Motor neuron (in vitro differentiated cells): Measurements from ENCODE around the gene CNGB1. TPM values are rescaled to one million over a fixed set of nuclear protein-coding genes. Genes with fewer than 3 reads are reported as not detected.
"Not testable (repeated sequence)": the region's sequence is repeated elsewhere in the genome, so short reads cannot be mapped to it uniquely, and the experiment has no call there.

Experiments used
- ATAC-seq, 8 experiments: fragments of 200-7000 bp; cut with Tn5 transposase; replicated peaks in 6 of 8; 2 replicates each; pipeline ENCODE4 v1.8.0; 2021; ENCODE audit warnings: mild to moderate bottlenecking in 8 of 8, moderate library complexity in 8 of 8
- H3K27ac ChIP-seq, 2 donors: fragments of 250-450 bp; sonication (Bioruptor Pico); 2 replicates each; pipeline ENCODE4 v1.9.0; 2021; ENCODE audit warnings: antibody characterized with exemption in 2 of 2, mild to moderate bottlenecking in 2 of 2, moderate library complexity in 1 of 2
- H3K4me1 ChIP-seq, 2 donors: fragments of 250-450 bp; sonication (Bioruptor Pico); replicated peaks in 1 of 2; 2 replicates each; pipeline ENCODE4 v1.6.1; 2021; ENCODE audit warnings: antibody characterized with exemption in 2 of 2, mild to moderate bottlenecking in 2 of 2, moderate library complexity in 1 of 2
- H3K4me3 ChIP-seq, 5 donors: fragments of 250-450 bp; sonication (Bioruptor Pico); 2 replicates each; pipeline ENCODE4 v1.9.0; 2021; ENCODE audit warnings: antibody characterized with exemption in 5 of 5, mild to moderate bottlenecking in 5 of 5, moderate library complexity in 4 of 5
- WGBS, 10 experiments: fragments of 450-650 bp; shearing (Covaris generic); methylation state at CpG; one replicate each; pipeline ENCODE4 v1.0.0; 2022; 5-methylcytosine and 5-hydroxymethylcytosine counted together
- in situ Hi-C, 9 experiments: fragments of 400-800 bp; cut with MboI; loops; one replicate each; pipeline ENCODE4 v1.15.0; 2021; ENCODE audit warnings: low sequenced_read_pairs in 9 of 9, low pct_unique_long_range_greater_than_20kb in 2 of 9; ENCODE audit not compliant: unreplicated experiment in 9 of 9
- total RNA-seq, 8 experiments: library from RNA; unstranded; fragments of 300-600 nt; gene quantifications; 2 replicates each; pipeline versions ENCODE4 v1.2.3 to v1.2.4, GENCODE V29; 2022

Gene CNGB1
- 1 to 10 TPM in 4 of 8 experiments, under 1 TPM in 3, not detected in 1; 0.05 to 2.1 (median 1.2) TPM for total RNA-seq

- peak in 5 of 8 experiments; percentile 56 to 72 (median 66) for ATAC-seq
- Histone ChIP-seq H3K4me1 (peaks cover 11 to 18% of the 10 kb centered on the region in 2 donors), H3K27ac (no peak within 1 kb of the TSS), H3K4me3 (no peak within 1 kb of the TSS)
- WGBS, 10 experiments = 7 to 100% (median 17%) methylated on average over 1 to 3 of the region's 6 CpGs; no CpG with 5 or more reads in 6 of the 10 experiments
- in situ Hi-C loops = no loop called here
Observed at GRCh38 chr16:57970970-57971369, at the start of gene CNGB1. TSS of gene CNGB1 (minus strand) at chr16:57971128. CDS start at chr16:57967286, 3,842 bp downstream.

GRCh38 chr16:58019866-58020538 lies 49.1 kb upstream of the CNGB1 start:
- no peak overlapping the region for H3K4me3 ChIP-seq
- no peak for ATAC-seq
- 0 to 78% (median 67%) methylated on average over 1 to 6 of the region's 8 CpGs; no CpG with 5 or more reads in 3 of the 10 experiments for WGBS, 10 experiments
- in situ Hi-C loops = loop anchor here in 6 of 9 experiments (5.0 to 25.0 kb wide), 8 partner anchors 92 to 458 kb away; partner anchors contain the start of gene CFAP20 (in 1 of the 6)
- no peak overlapping the region for H3K27ac ChIP-seq
- peaks cover 12 to 18% of the 10 kb centered on the region in 2 donors for H3K4me1 ChIP-seq

GRCh38 chr16:58018803-58019202 lies 47.9 kb upstream of the CNGB1 start:
- ATAC-seq = no peak
- no peak overlapping the region for H3K4me3 ChIP-seq
- WGBS, 10 experiments = 57 to 100% (median 80%) methylated on average over 1 to 2 of the region's 7 CpGs; no CpG with 5 or more reads in 6 of the 10 experiments
- H3K27ac ChIP-seq = no peak overlapping the region
- H3K4me1 ChIP-seq = peaks cover 10 to 14% of the 10 kb centered on the region in 2 donors
- in situ Hi-C loops = loop anchor here in 6 of 9 experiments (25.0 kb wide), 6 partner anchors 93 to 457 kb away; no protein-coding TSS in a partner anchor

GRCh38 chr16:58016840-58017446 lies 46.0 kb upstream of the CNGB1 start:
- WGBS, 10 experiments = 33 to 80% (median 67%) methylated on average over 1 to 6 of the region's 12 CpGs; no CpG with 5 or more reads in 2 of the 10 experiments
- H3K4me3 ChIP-seq = no peak overlapping the region
- in situ Hi-C loops = loop anchor here in 6 of 9 experiments (25.0 kb wide), 6 partner anchors 95 to 455 kb away; no protein-coding TSS in a partner anchor
- peaks cover 6 to 10% of the 10 kb centered on the region in 2 donors for H3K4me1 ChIP-seq
- ATAC-seq = peak in 2 of 8 experiments; percentile 60 to 79
- no peak overlapping the region for H3K27ac ChIP-seq

- WGBS, 10 experiments = 47 to 100% (median 93%) methylated on average over 1 to 7 of the region's 9 CpGs; no CpG with 5 or more reads in 1 of the 10 experiments
- no peak overlapping the region for H3K4me3 ChIP-seq
- no peak for ATAC-seq
- H3K27ac ChIP-seq = no peak overlapping the region
- H3K4me1 ChIP-seq = no peaks in the 10 kb centered on the region
- in situ Hi-C loops = loop anchor here in 6 of 9 experiments (25.0 kb wide), 6 partner anchors 99 to 451 kb away; no protein-coding TSS in a partner anchor
Observed at GRCh38 chr16:58013201-58013956, 42.5 kb upstream of the CNGB1 start.

- Histone ChIP-seq H3K4me1 (no peaks in the 10 kb centered on the region), H3K27ac (no peak overlapping the region), H3K4me3 (no peak overlapping the region)
- 20 to 66% (median 47%) methylated on average over 1 to 4 of the region's 9 CpGs; no CpG with 5 or more reads in 6 of the 10 experiments for WGBS, 10 experiments
- no peak for ATAC-seq
- in situ Hi-C loops = loop anchor here in 6 of 9 experiments (25.0 kb wide), 6 partner anchors 100 to 450 kb away; no protein-coding TSS in a partner anchor
Observed at GRCh38 chr16:58012481-58012880, 41.6 kb upstream of the CNGB1 start.

GRCh38 chr16:58011652-58012051 lies 40.7 kb upstream of the CNGB1 start:
- in situ Hi-C loops = loop anchor here in 6 of 9 experiments (25.0 kb wide), 6 partner anchors 101 to 449 kb away; no protein-coding TSS in a partner anchor
- Histone ChIP-seq H3K4me3 (no peak overlapping the region), H3K27ac (no peak overlapping the region), H3K4me1 (no peaks in the 10 kb centered on the region)
- WGBS, 10 experiments = 43 to 100% (median 100%) methylated on average over 1 to 2 of the region's 3 CpGs; no CpG with 5 or more reads in 5 of the 10 experiments
- ATAC-seq = no peak

GRCh38 chr16:58010886-58011285 lies 40.0 kb upstream of the CNGB1 start:
- in situ Hi-C loops = loop anchor here in 6 of 9 experiments (25.0 kb wide), 6 partner anchors 101 to 449 kb away; no protein-coding TSS in a partner anchor
- no peak for ATAC-seq
- H3K27ac ChIP-seq = no peak overlapping the region
- no peaks in the 10 kb centered on the region for H3K4me1 ChIP-seq
- H3K4me3 ChIP-seq = no peak overlapping the region
- 14 to 100% (median 80%) methylated on average over 1 to 2 of the region's 3 CpGs; no CpG with 5 or more reads in 6 of the 10 experiments for WGBS, 10 experiments

- Histone ChIP-seq H3K4me3 (no peak overlapping the region), H3K4me1 (no peaks in the 10 kb centered on the region), H3K27ac (no peak overlapping the region)
- in situ Hi-C loops = loop anchor here in 8 of 9 experiments (10.0 to 25.0 kb wide), 7 partner anchors 102 to 448 kb away; no protein-coding TSS in a partner anchor
- 77 to 100% (median 98%) methylated on average over 1 to 9 of the region's 11 CpGs; no CpG with 5 or more reads in 4 of the 10 experiments for WGBS, 10 experiments
- ATAC-seq = no peak
Observed at GRCh38 chr16:58009856-58010416, 39.0 kb upstream of the CNGB1 start.

GRCh38 chr16:58004736-58005135 lies 33.8 kb upstream of the CNGB1 start:
- WGBS, 10 experiments = 86 to 100% (median 94%) methylated on average over 1 to 10 of the region's 12 CpGs; no CpG with 5 or more reads in 3 of the 10 experiments
- not testable (repeated sequence) for H3K27ac ChIP-seq, ATAC-seq, H3K4me1 ChIP-seq, H3K4me3 ChIP-seq
- in situ Hi-C loops = loop anchor here in 8 of 9 experiments (5.0 to 25.0 kb wide), 9 partner anchors 100 to 442 kb away; no protein-coding TSS in a partner anchor

- no peak overlapping the region for H3K4me3 ChIP-seq
- no peak overlapping the region for H3K27ac ChIP-seq
- no peak for ATAC-seq
- in situ Hi-C loops = loop anchor here in 8 of 9 experiments (5.0 to 25.0 kb wide), 9 partner anchors 98 to 441 kb away; no protein-coding TSS in a partner anchor
- H3K4me1 ChIP-seq = peaks cover 5 to 7% of the 10 kb centered on the region in 2 donors
- WGBS, 10 experiments = 67 to 100% (median 100%) methylated on average over 1 to 4 of the region's 5 CpGs; no CpG with 5 or more reads in 3 of the 10 experiments
Observed at GRCh38 chr16:58002936-58003335, 32.0 kb upstream of the CNGB1 start.

GRCh38 chr16:58002416-58002800 lies 31.5 kb upstream of the CNGB1 start:
- Histone ChIP-seq H3K4me1 (peaks cover 5 to 7% of the 10 kb centered on the region in 2 donors), H3K4me3 (no peak overlapping the region), H3K27ac (no peak overlapping the region)
- 70 to 100% (median 85%) methylated on average over 1 to 2 of the region's 9 CpGs; no CpG with 5 or more reads in 6 of the 10 experiments for WGBS, 10 experiments
- in situ Hi-C loops = loop anchor here in 8 of 9 experiments (5.0 to 25.0 kb wide), 9 partner anchors 98 to 440 kb away; no protein-coding TSS in a partner anchor
- no peak for ATAC-seq
